Hepatocyte (in vitro differentiated cells): ENCODE measurements around the gene SLC4A7. TPM values are rescaled to one million over a fixed set of nuclear protein-coding genes. Genes with fewer than 3 reads are reported as not detected.
"Not testable (repeated sequence)": the region's sequence is repeated elsewhere in the genome, so short reads cannot be mapped to it uniquely, and the experiment has no call there.

ENCODE experiments used
- DNase-seq: peaks from one replicate; pipeline ENCODE4 v3.0.0-alpha.2; 2016; ENCODE audit warnings: low spot score
- H2AFZ ChIP-seq: fragments of 200-600 bp; sonication (generic); 2 replicates; pipeline ENCODE4 v1.6.0; 2016; ENCODE audit warnings: antibody characterized with exemption, mild to moderate bottlenecking
- H3K27ac ChIP-seq: fragments of 200-600 bp; sonication (generic); 2 replicates; pipeline ENCODE4 v1.5.1; 2016; ENCODE audit warnings: mild to moderate bottlenecking
- H3K27me3 ChIP-seq: fragments of 200-600 bp; sonication (generic); 2 replicates; pipeline ENCODE4 v1.6.1; 2016
- H3K36me3 ChIP-seq: fragments of 200-600 bp; sonication (generic); replicated peaks from 2 replicates; pipeline ENCODE4 v1.5.1; 2016; ENCODE audit warnings: low read depth; ENCODE audit not compliant: insufficient read depth
- H3K4me1 ChIP-seq: fragments of 200-600 bp; sonication (generic); 2 replicates; pipeline ENCODE4 v1.5.1; 2016; ENCODE audit warnings: mild to moderate bottlenecking, moderate library complexity; ENCODE audit not compliant: insufficient read depth
- H3K4me2 ChIP-seq: fragments of 200-600 bp; sonication (generic); 2 replicates; pipeline ENCODE4 v1.6.0; 2016
- H3K4me3 ChIP-seq: fragments of 200-600 bp; sonication (generic); 2 replicates; pipeline ENCODE4 v1.5.1; 2016; ENCODE audit warnings: mild to moderate bottlenecking
- H3K79me2 ChIP-seq: fragments of 200-600 bp; sonication (generic); 2 replicates; pipeline ENCODE4 v1.6.0; 2017; ENCODE audit warnings: mild to moderate bottlenecking
- H3K9me2 ChIP-seq: fragments of 200-600 bp; sonication (generic); replicated peaks from 2 replicates; pipeline ENCODE4 v1.6.0; 2017; ENCODE audit warnings: mild to moderate bottlenecking; ENCODE audit not compliant: insufficient read depth
- H3K9me3 ChIP-seq: fragments of 200-600 bp; sonication (generic); 2 replicates; pipeline ENCODE4 v1.5.1; 2016; ENCODE audit warnings: low read depth, mild to moderate bottlenecking
- H4K20me1 ChIP-seq: fragments of 200-600 bp; sonication (generic); 2 replicates; pipeline ENCODE4 v1.6.0; 2016; ENCODE audit warnings: mild to moderate bottlenecking; ENCODE audit not compliant: insufficient read depth, poor library complexity, severe bottlenecking
- EZH2 ChIP-seq: fragments of 200-600 bp; sonication (generic); IDR thresholded peaks from 2 replicates; pipeline ENCODE4 v1.6.1; 2016; ENCODE audit warnings: antibody characterized with exemption, mild to moderate bottlenecking, borderline replicate concordance
- EZH2phosphoT487 ChIP-seq: fragments of 200-600 bp; sonication (generic); IDR thresholded peaks from one replicate; pipeline ENCODE4 v1.6.1; 2018; ENCODE audit warnings: antibody characterized with exemption, mild to moderate bottlenecking, low read depth, moderate library complexity; ENCODE audit not compliant: unreplicated experiment, severe bottlenecking
- WGBS: methylation state at CpG from one replicate; pipeline ENCODE4 v1.1.6; 2016; ENCODE audit warnings: low lambda C conversion rate; ENCODE audit errors: missing lambda C conversion rate; 5-methylcytosine and 5-hydroxymethylcytosine counted together
- polyA plus RNA-seq: library from polyadenylated mRNA; unstranded; fragments of >200 nt; fragmentation: Nextera tagmentation; extraction: Ambion mirVana; gene quantifications from 2 replicates; pipeline ENCODE4 v1.2.1, GENCODE V29; 2016
- total RNA-seq: library from RNA; depleted of rRNA; stranded (reverse); fragments of >200 nt; gene quantifications from 2 replicates; pipeline ENCODE4 v1.2.3, GENCODE V29; 2014
- TF ChIP-seq, protein P1 (sequence below): fragments of 200-600 bp; sonication (generic); IDR thresholded peaks from 2 replicates; pipeline ENCODE4 v1.5.1; 2016; ENCODE audit warnings: antibody characterized with exemption, mild to moderate bottlenecking; ENCODE audit not compliant: poor library complexity

SLC4A7 gene
- total and polyA plus RNA-seq, 2 experiments from 2014 or later, result 7.7 to 45.3 TPM

DNA sequence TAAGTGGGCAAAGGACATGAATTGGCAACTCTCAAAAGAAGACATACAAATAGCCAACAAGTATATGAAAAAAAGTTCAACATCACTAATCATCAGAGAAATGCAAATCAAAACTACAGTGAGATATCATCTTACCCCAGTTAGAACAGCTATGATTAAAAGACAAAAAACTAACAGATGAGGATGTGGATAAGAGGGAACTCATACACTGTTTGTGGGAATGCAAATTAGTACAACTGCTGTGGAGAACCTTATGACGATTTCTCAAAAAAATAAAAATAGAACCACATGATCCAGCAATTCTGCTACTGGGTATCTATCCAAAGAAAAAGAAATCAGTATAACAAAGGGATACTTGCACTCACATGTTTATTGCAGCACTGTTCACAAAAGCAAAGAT lies 143.7 kb downstream of the SLC4A7 start:
- Histone ChIP-seq H3K79me2 (no peaks in the 10 kb centered on the region), H3K27ac (no peak overlapping the region), H3K27me3 (no peaks in the 10 kb centered on the region), H3K4me2 (no peak overlapping the region), H3K4me3 (no peak overlapping the region), H4K20me1 (no peaks in the 10 kb centered on the region), H3K36me3 (no peaks in the 10 kb centered on the region), H3K9me2 (no peaks in the 10 kb centered on the region), H3K4me1 (no peaks in the 10 kb centered on the region), H3K9me3 (no peaks in the 10 kb centered on the region), H2AFZ (no peak overlapping the region)
- TF ChIP-seq, protein P1, sequence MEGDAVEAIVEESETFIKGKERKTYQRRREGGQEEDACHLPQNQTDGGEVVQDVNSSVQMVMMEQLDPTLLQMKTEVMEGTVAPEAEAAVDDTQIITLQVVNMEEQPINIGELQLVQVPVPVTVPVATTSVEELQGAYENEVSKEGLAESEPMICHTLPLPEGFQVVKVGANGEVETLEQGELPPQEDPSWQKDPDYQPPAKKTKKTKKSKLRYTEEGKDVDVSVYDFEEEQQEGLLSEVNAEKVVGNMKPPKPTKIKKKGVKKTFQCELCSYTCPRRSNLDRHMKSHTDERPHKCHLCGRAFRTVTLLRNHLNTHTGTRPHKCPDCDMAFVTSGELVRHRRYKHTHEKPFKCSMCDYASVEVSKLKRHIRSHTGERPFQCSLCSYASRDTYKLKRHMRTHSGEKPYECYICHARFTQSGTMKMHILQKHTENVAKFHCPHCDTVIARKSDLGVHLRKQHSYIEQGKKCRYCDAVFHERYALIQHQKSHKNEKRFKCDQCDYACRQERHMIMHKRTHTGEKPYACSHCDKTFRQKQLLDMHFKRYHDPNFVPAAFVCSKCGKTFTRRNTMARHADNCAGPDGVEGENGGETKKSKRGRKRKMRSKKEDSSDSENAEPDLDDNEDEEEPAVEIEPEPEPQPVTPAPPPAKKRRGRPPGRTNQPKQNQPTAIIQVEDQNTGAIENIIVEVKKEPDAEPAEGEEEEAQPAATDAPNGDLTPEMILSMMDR, result no peak
- TF ChIP-seq EZH2, result no peak
- no peak for TF ChIP-seq EZH2phosphoT487
- 96% methylated on average over 1 of the region's 1 CpG for WGBS
- no peak for DNase-seq

DNA sequence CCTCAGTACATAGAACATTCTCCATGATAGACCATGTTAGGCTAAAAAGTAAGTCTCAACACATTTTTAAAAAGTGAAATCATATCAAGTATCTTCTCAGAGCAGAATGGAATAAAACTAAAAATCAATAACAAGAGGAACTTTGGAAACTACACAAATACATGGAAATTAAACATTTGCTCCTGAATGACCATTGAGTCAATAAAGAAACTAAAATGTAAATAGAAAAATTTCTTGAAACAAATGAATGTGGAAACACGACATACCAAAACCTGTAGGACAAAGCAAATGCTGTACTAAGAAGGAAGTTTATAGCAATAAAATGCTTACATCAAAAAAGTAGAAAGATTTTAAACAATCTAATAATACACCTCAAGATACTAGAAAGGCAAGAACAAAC lies 148.6 kb downstream of the SLC4A7 start:
- Histone ChIP-seq H3K4me3 (no peak overlapping the region), H3K79me2 (no peaks in the 10 kb centered on the region), H3K9me2 (no peaks in the 10 kb centered on the region), H3K36me3 (no peaks in the 10 kb centered on the region), H3K27ac (no peak overlapping the region), H3K4me2 (no peak overlapping the region), H3K9me3 (no peaks in the 10 kb centered on the region), H2AFZ (no peak overlapping the region), H3K27me3 (no peaks in the 10 kb centered on the region), H4K20me1 (no peaks in the 10 kb centered on the region), H3K4me1 (no peaks in the 10 kb centered on the region)
- 52% methylated on average over 1 of the region's 1 CpG for WGBS
- no peak for DNase-seq
- TF ChIP-seq EZH2phosphoT487 (no peak), EZH2 (no peak)
- TF ChIP-seq, protein P1, result no peak

DNA sequence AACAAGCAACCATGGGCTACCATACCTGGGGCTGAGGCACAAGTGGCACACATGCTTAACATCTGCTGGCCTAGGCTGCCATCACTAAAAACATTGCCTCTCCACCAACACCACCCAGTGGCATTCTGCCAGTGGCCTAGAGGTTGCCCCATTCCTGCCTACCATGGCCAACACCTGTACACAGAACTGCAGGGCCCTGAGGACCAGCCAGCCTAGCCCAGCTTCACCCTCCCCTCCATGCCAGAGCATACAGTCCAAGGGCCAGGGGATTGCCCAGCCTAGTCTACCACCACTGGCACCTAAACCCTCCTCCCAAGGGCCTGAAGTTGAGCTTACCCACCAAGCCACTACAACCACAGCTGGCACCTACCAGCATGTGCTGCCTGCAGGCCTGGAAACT lies 150.3 kb downstream of the SLC4A7 start:
- H3K36me3 ChIP-seq, result no peaks in the 10 kb centered on the region

DNA sequence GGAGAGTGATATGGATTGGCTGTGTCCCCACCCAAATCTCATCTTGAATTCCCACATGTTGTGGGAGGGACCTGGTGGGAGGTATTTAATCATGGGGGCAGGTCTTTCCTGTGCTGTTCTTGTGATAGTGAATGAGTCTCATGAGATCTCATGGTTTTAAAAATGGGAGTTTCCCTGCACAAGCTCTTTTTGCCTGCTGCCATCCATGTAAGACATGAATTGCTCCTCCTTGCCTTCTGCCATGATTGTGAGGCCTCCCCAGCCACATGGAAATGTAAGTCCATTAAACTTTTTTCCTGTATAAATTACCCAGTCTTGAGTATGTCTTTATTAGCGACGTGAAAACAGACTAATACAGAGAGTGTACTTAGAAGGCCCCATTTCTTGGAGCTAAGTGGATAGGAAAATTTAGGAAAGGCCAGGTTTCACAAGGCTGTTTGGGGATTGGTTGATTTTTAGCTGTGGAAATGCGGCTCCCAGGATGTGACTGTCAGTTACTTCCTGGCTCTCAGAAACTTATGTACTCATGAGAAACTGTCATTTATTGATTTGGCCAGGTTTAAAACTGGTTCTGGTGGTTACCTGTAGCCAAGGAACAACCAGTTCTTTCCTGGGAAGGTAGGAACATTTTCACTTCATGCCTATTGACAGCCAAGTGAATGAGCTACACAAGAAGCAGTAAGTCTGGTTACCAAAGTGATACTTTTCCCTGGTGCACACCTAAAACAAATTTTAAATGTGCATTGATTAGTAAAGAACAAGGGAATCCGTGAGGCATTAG lies 155.0 kb downstream of the SLC4A7 start:
- not testable (repeated sequence) for H3K79me2 ChIP-seq, H3K9me3 ChIP-seq, H3K4me3 ChIP-seq, DNase-seq, H3K9me2 ChIP-seq, H3K36me3 ChIP-seq, H4K20me1 ChIP-seq, H3K27me3 ChIP-seq, H3K27ac ChIP-seq, H2AFZ ChIP-seq, H3K4me1 ChIP-seq, H3K4me2 ChIP-seq
- WGBS, result 92% methylated on average over 4 of the region's 4 CpGs

More for the DNA sequence above, 150.3 kb downstream of the SLC4A7 start:
- no peaks in the 10 kb centered on the region for H3K79me2 ChIP-seq
- no peak for DNase-seq
- no peak overlapping the region for H3K4me3 ChIP-seq
- no peaks in the 10 kb centered on the region for H3K27me3 ChIP-seq
- H2AFZ ChIP-seq, result no peak overlapping the region
- H4K20me1 ChIP-seq, result no peaks in the 10 kb centered on the region
- H3K27ac ChIP-seq, result no peak overlapping the region
- H3K4me2 ChIP-seq, result no peak overlapping the region
- H3K9me3 ChIP-seq, result no peaks in the 10 kb centered on the region
- no peaks in the 10 kb centered on the region for H3K4me1 ChIP-seq
- TF ChIP-seq, protein P1, result no peak
- TF ChIP-seq EZH2 (no peak), EZH2phosphoT487 (no peak)
- H3K9me2 ChIP-seq, result no peaks in the 10 kb centered on the region
